ENCODE data around the gene SPAG16. TPM values are rescaled to one million over a fixed set of nuclear protein-coding genes. Genes with fewer than 3 reads are reported as not detected.

Gene SPAG16
- total RNA-seq, 1 experiment from 2014 or later, result 17.3 TPM

DNA sequence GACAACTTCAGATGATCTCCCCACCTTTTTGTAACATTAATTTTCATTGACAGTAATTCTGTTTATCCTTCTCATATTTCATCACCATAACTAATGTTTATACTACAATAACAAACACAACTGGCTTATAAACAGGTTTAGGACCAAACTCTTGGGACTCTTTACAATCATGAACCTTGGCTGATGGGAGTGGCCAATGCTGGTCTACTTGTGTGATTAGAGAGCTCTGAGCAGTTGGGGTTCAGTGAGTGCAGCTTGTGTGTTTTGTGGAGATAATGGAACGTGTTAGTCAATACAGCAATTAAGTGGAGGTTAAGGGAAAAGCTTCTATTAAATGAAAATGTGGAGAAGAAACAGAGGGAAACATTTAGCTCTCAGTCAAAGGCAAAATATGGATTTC, 207.1 kb downstream of the SPAG16 start:
- TF ChIP-seq, protein P1, sequence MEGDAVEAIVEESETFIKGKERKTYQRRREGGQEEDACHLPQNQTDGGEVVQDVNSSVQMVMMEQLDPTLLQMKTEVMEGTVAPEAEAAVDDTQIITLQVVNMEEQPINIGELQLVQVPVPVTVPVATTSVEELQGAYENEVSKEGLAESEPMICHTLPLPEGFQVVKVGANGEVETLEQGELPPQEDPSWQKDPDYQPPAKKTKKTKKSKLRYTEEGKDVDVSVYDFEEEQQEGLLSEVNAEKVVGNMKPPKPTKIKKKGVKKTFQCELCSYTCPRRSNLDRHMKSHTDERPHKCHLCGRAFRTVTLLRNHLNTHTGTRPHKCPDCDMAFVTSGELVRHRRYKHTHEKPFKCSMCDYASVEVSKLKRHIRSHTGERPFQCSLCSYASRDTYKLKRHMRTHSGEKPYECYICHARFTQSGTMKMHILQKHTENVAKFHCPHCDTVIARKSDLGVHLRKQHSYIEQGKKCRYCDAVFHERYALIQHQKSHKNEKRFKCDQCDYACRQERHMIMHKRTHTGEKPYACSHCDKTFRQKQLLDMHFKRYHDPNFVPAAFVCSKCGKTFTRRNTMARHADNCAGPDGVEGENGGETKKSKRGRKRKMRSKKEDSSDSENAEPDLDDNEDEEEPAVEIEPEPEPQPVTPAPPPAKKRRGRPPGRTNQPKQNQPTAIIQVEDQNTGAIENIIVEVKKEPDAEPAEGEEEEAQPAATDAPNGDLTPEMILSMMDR (conservative IDR thresholded peaks at IDR 0.05), result no peak
- no peaks in the 10 kb centered on the region for H3K79me1 ChIP-seq (ENCODE audit: insufficient read depth, low read depth, low read length, poor library complexity, severe bottlenecking)
- no peak overlapping the region for H3K4me2 ChIP-seq (ENCODE audit: insufficient read depth, insufficient read length, low read length)
- H4K8ac ChIP-seq (replicated peaks; ENCODE audit: insufficient read length, low read depth, low read length), result no peak overlapping the region
- H2AFZ ChIP-seq (ENCODE audit: low read length), result no peak overlapping the region
- no CpG with 5 or more reads among the region's 1 CpG for WGBS (ENCODE audit: extremely low coverage, insufficient read length, low lambda C conversion rate)
- no peaks in the 10 kb centered on the region for H3K23me2 ChIP-seq (ENCODE audit: insufficient read length, low read depth, low read length, poor library complexity, severe bottlenecking)
- no peak overlapping the region for H3K27ac ChIP-seq (ENCODE audit: insufficient read length, low read depth, low read length)
- H3K79me2 ChIP-seq (ENCODE audit: insufficient read depth, low read length), result no peaks in the 10 kb centered on the region
- no peak overlapping the region for H3K23ac ChIP-seq (ENCODE audit: insufficient read length, low read depth, low read length)
- no peaks in the 10 kb centered on the region for H3K4me1 ChIP-seq (ENCODE audit: insufficient read depth, low read length)
- no peaks in the 10 kb centered on the region for H3K9me3 Mint-ChIP-seq
- no peaks in the 10 kb centered on the region for H3K27me3 Mint-ChIP-seq (ENCODE audit: low read depth)
- no peaks in the 10 kb centered on the region for H4K20me1 ChIP-seq (ENCODE audit: control insufficient read depth, insufficient read depth, insufficient read length)
- H3K4me1 Mint-ChIP-seq, result no peaks in the 10 kb centered on the region
- no peak overlapping the region for H4K91ac ChIP-seq (ENCODE audit: insufficient read length, low read depth, low read length)
- H3K4ac ChIP-seq (ENCODE audit: low read depth, low read length), result no peak overlapping the region
- no peak overlapping the region for H2BK120ac ChIP-seq (ENCODE audit: low read depth, low read length, poor library complexity, severe bottlenecking)
- no peak for DNase-seq
- no peaks in the 10 kb centered on the region for H3K36me3 Mint-ChIP-seq (ENCODE audit: insufficient read depth in 1 of 3, low read depth in 3 of 3)
- H3T11ph ChIP-seq (ENCODE audit: low read length), result no peak overlapping the region
- H3K56ac ChIP-seq (ENCODE audit: insufficient read length, low read depth, low read length), result no peak overlapping the region
- no peak overlapping the region for H2BK20ac ChIP-seq (ENCODE audit: low read depth, low read length, poor library complexity, severe bottlenecking)
- no peak overlapping the region for H3K4me3 Mint-ChIP-seq
- H2BK15ac ChIP-seq (ENCODE audit: low read depth, low read length), result no peak overlapping the region
- H2BK12ac ChIP-seq (ENCODE audit: insufficient read length, low read depth, low read length), result no peak overlapping the region
- H3K18ac ChIP-seq (ENCODE audit: insufficient read length, low read depth, low read length), result no peak overlapping the region
- no peak overlapping the region for H4K5ac ChIP-seq (ENCODE audit: insufficient read length, low read depth, low read length)
- H3K27ac Mint-ChIP-seq, result no peak overlapping the region
- H2BK5ac ChIP-seq (ENCODE audit: insufficient read length, low read length), result no peak overlapping the region
- no peak overlapping the region for H2AK5ac ChIP-seq (ENCODE audit: insufficient read length, low read length)
- no peak overlapping the region for H3K9ac ChIP-seq (ENCODE audit: extremely low read depth, insufficient read length, low read length)
- H3K27me3 ChIP-seq (ENCODE audit: insufficient read depth, low read length), result no peaks in the 10 kb centered on the region
- H3K9me3 ChIP-seq (ENCODE audit: control insufficient read depth, low read depth, low read length), result no peaks in the 10 kb centered on the region
- H3K14ac ChIP-seq (ENCODE audit: insufficient read depth, low read length), result no peak overlapping the region

Data from H9 (cell line).